GM12891 (cell line): ENCODE results near the gene NOL9.

Experiments
- DNase-seq: peaks from one replicate; pipeline ENCODE4 v3.0.0; 2011; ENCODE audit warnings: low spot score; ENCODE audit not compliant: insufficient read length
- FAIRE-seq: peaks from 2 replicates; lab custom pipeline; 2011; peaks lifted over from hg19 to GRCh38; lab: Jason Lieb, UNC
- PAX5 ChIP-seq: IDR thresholded peaks from 2 replicates; pipeline ENCODE4 v1.6.1; 2011; ENCODE audit warnings: low read length, moderate library complexity, mild to moderate bottlenecking; ENCODE audit not compliant: insufficient read depth, severe bottlenecking
- POLR2A ChIP-seq: IDR thresholded peaks from 2 replicates; pipeline ENCODE4 v1.6.1; 2011; ENCODE audit warnings: low read depth, low read length, control low read depth
- POLR2AphosphoS5 ChIP-seq: IDR thresholded peaks from 2 replicates; pipeline ENCODE4 v1.6.1; 2011; ENCODE audit warnings: low read depth, low read length, control low read depth
- POU2F2 ChIP-seq: IDR thresholded peaks from 2 replicates; pipeline ENCODE4 v1.6.1; 2011; ENCODE audit warnings: low read depth, mild to moderate bottlenecking, control low read depth, low read length, moderate library complexity
- SPI1 ChIP-seq: IDR thresholded peaks from 2 replicates; pipeline ENCODE4 v1.6.1; 2011; ENCODE audit warnings: low read depth, low read length, control low read depth
- TAF1 ChIP-seq: IDR thresholded peaks from 2 replicates; pipeline ENCODE4 v1.6.1; 2011; ENCODE audit warnings: low read depth, low read length, control low read depth

The NOL9 gene

GRCh38 chr1:6473974-6474814, 80.1 kb downstream of the NOL9 start:
- DNase-seq, result no peak
- FAIRE-seq, result no peak
- TF ChIP-seq POU2F2 (no peak), POLR2AphosphoS5 (no peak), PAX5 (no peak)

DNA sequence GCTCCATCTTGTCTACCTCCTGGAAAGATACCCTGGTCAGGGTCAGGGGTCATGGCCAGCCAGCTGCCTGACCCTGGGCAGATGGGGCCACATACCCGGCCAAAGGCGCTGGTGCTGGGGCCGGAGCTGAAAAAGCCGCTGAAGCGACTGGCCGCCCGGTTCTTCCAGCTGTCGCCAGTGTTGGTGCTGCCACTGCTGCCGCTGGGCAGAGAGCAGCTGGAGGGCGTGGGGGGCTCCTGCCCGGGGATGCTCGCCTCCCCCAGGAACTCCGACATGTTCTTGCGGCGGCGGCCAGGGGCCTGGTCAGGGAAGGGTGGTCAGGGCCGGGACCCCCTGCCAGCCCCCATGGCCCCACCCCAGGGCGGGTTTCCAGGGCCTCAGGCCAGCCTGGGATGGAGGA, 81.2 kb downstream of the NOL9 start:
- FAIRE-seq (no peak), DNase-seq (no peak)
- TF ChIP-seq SPI1 (no peak), PAX5 (no peak), TAF1 (no peak), POU2F2 (no peak), POLR2A (no peak), POLR2AphosphoS5 (no peak)

DNA sequence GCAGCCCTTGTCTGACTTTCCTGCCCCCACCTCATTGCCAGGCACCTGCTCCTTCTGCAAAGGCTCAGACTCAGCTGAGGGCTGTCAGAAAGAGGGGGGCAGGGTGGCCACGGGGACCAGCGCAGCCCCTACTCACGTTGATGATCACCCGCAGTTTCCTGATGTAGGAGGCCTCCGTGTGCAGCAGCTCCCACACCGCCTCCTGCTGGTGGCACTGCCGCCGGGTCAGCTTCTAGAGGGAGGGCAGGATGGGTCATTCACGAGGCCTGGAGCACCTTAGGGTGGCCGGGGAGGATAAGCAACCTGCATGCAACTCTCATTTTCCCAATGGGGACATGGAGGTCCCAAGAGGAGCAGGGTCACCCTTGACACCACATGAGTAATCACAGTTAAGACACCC, 81.9 kb downstream of the NOL9 start:
- FAIRE-seq, result no peak
- TF ChIP-seq POU2F2 (no peak), POLR2AphosphoS5 (no peak), PAX5 (no peak), TAF1 (no peak), SPI1 (no peak), POLR2A (no peak)
- DNase-seq, result no peak

DNA sequence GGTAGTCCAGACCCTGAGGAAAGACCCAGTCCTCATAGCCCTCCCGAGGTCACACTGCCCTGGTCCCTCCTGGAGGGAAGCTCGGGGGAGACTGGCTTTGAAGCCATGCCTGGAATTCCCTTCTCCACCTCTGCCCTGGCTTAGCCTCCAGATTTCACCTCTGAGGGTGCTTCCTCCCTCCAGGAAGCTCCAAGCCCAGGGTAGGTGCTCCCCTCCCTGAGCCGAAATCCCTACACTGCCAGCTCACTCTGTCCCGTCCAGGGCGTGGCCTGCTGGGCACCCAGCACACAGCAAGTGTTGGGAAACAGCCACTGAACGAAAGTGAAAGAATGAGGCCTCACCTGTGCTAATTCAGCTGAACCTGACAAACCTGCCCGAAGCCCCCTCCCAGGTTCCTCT, 82.3 kb downstream of the NOL9 start:
- no peak for DNase-seq
- FAIRE-seq, result no peak
- TF ChIP-seq POLR2AphosphoS5 (no peak), TAF1 (no peak), SPI1 (no peak), POU2F2 (no peak), PAX5 (no peak), POLR2A (no peak)
